HG02973 (cell line): ENCODE results near the gene TMPRSS4.

Source experiments
- ATAC-seq: cut with Tn5 transposase; IDR thresholded peaks from one replicate; pipeline ENCODE4 v1.9.1; 2021; ENCODE audit warnings: moderate library complexity; ENCODE audit not compliant: unreplicated experiment

The TMPRSS4 gene

DNA sequence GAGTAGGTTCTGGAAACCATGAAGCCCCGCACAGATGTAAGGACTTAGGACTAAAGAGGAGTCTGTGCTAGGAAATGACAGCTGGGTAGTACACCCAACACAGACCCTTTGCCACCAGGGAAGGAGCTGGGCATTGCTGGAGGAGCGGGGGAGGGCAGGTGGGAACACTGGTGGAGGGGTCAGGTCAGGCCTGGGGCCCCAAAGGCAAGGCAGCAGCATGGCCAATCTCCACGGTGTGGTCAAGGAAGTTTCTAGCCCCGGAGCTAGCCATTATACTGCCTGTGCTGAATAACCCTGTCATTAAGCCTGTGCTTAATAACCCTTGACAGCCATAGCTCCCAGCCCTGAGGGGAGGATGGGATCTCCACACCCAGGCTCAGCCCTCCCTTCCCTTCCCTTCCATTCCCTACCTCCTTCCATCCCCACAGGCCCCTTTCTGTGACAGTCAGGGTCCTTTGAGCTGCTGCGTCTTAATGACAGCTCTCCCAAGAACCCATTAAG, 2.1 kb downstream of the TMPRSS4 start:
- ATAC-seq: no peak

DNA sequence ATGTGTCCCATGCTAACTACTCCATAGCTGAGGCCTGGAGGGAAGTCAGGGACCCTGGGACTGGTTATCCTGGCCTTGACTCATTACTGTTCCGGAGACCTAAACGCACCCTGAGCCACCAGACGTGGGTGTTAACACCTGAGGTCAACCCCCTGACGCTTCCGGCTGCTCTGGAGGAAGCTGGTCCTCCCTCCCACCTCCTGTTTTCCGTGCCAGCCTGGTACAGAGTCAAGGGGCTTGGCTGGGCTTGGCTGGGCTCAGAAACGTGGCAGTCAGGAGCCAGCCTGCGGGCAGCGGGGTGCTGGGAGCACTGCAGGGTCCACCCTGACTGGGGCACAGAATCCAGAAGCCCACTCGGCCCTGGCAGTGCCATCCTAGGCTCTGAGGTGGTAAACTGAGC, 2.6 kb downstream of the TMPRSS4 start:
- no peak for ATAC-seq

DNA sequence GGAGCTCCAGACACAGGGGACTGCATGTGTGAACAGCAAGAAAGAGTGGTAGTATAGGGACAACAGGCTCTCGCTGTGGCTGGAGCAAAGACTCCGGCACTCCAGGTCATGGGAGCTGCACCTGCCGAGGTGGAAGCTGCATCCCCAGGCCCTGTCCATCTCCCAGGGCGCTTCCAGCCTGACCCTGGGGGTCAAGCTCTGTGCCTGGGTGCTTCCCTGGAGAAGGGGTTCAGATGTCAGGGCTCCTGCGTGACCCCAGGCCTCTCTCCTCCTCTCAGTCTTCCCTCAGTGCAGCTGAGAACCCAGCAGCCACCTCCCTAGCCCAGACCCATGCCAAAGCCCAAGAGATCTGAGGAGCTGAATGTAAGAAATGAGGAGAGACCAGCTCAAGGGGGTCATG, 3.4 kb downstream of the TMPRSS4 start:
- ATAC-seq: no peak

DNA sequence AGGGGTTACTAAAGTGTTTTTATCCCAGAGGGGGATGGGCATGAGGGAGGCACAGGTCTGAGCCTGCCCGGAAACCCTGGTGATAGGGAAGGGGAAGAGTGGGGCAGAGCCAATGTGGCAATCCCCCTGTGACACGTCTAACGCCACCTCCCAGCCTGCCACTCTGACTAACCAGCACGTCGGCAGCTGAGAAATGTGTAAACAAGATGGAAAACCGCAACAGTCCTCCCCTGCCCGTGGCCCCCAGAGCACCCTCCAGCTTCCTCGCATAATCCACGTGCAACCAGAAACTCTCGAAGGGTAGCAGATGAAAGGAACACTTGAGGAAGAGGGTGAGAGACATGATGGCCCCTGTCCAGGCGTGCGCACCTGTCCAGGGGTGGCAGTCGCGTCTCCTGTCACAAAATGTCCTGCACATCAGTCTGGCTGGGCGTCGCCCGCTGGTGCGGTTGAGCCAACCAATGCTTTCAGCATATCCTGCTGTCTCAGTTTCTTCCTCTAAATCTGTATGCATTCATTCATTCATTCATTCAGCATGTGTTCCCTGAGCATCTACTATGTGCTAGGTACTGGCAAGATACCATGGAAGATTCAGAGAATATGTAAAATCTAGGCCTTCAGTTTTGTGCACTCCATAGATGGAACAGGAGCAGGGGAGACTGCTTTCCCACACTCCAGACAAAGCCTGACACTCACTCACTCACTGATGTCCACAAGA, 4.5 kb downstream of the TMPRSS4 start:
- no peak for ATAC-seq

DNA sequence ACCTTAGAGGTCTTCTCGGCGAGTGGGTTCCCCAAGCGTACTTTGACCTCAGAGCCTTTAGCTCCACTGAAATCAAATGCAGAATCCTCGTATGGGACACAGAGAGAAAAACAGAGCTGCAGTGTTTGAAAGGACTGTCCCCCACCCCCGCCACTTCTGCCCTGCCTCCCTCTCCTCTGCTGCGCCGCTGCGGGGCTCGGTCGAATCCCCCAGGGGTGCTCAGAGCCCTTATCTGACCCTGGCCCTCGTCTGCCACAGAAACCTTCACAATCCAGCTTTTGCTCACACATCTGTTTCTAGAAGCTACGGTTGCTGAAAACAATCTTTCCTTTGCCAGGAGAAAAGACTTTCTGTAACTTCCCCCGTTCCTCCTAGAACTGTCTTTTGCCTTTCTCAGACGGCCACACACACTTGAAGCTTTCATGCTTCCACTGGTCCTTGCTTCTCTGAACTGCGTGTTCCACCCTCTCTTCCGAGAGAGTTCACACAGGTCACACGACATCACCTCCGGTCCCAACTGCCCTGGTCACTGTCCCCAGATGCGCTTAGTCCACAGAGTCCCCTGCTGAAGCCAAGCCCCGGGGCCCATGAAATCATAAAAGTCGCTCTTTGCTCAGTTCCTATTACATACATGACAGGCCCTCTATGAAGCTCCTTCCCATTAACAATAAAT, 6.1 kb downstream of the TMPRSS4 start:
- ATAC-seq: no peak

DNA sequence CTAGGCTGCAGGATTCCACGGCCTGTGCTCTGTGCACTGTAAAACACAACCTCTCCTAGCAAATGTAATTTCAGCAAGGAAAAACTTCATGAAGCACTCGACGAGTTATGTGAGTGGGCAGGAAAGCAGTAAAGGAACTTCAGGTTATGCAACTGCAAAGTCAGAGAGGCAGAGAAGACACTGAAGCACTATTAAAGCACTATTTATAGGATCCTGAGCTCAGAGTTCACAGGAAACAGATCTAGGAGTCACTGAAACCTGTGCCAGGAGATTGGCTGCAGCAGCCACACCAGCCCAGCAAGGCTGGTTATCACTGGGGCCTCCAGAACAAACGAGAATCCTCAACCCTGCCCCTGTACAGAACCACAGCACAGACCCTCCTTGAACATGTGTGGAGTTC, 7.4 kb downstream of the TMPRSS4 start:
- no peak for ATAC-seq

DNA sequence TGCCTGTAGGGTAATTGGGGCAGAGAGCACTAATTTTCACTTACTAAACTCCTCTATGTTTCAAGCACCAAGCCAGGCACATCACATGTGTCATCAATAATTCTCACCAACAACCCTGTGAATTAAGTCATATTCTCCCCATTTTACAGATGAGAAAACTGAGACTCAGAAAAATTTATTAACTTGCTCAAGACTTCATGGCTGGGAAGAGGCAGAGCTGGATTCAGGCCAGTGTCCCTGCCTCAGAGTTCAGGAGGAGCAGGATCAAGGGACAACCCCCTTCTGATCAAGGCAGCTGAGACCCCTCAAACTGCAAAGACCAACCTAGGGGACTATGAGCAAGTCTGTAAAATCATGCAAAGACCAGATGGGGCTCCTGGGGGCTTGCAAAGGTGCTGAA, 7.8 kb downstream of the TMPRSS4 start:
- ATAC-seq: no peak

DNA sequence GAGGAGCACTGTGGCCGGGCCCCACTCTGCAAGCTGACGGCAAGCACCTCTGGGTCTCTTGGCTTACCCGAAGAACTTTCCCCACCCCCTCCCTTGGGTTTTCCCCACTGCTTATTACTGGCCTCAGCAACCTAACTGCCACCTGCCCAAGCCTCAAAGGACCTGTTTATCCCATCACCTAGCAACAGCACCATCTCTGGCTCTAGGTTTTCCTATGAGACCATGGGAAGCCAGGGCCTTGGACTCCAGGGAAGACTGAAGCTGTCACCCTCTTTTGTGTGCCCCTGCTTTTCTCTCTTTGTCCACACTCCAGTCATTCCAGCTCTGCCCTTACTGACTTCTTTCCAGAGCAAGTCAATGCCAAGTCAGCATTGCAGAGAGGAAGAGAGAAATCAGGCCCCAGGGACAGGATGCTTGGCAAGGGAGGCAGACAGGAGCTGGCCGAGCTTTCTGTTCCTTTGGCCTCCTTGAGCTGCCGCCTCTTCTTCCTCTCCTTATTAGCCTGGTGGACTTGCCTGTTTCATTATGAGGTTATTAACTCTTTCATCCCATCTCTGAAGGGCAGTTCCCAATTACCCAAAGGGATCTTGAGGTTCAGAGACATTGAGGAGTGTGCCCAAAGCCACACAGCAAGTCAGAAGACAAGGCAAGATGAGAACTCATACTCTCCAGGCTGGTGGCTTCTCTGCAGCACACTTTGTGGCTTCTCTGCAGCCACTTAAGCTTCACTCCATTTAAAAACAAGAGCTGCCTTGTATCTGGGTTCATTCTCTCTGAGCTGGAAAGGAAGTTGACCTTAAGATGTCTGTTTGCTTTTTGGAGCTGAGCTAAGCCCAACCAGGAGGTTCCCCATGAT, 10.3 kb downstream of the TMPRSS4 start, which contains the start of gene SMIM35:
Gene SMIM35 (minus strand): TSS at position 51 of the 856 bp plus-strand sequence. CDS start 206 bp downstream, outside the sequence.
- ATAC-seq: no peak

DNA sequence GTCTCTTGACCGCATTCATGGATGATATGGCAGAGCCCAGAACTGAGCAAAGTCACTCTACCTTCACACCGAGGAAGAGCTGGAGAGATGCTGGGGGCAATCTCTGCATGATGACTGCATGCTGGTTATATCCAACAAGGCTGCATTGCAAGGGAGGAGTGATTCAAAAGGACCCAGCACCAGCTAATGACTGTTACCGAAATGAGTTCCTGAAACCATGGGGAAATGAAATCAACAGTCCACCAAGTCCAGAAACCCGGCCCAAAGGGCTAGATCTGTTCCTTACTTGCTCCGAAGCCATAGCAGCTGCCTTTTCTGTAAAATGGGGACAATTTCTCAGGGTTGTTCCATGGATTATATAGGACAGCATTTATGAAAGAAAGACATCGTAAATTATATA, 11.1 kb downstream of the TMPRSS4 start:
- no peak for ATAC-seq

DNA sequence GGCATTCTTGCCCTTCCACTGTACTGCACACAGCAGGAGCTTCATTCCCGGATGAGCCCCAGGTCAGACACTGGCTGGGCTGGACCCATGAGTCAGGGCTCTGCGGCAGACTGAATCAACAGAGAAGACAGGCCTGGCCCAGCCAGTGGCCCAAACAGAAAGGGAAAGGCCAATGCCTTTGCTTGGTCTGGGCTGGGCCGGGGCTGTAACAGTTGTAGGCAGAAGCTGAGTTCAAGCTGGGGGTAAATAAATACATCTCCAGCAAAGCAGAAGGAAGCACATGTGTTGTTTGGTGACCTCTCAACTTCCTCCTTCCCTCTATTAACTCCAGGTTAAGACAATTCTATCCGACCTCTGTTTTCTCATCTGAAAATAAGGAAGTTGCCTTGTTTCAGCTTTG, 11.7 kb downstream of the TMPRSS4 start:
- ATAC-seq: no peak

DNA sequence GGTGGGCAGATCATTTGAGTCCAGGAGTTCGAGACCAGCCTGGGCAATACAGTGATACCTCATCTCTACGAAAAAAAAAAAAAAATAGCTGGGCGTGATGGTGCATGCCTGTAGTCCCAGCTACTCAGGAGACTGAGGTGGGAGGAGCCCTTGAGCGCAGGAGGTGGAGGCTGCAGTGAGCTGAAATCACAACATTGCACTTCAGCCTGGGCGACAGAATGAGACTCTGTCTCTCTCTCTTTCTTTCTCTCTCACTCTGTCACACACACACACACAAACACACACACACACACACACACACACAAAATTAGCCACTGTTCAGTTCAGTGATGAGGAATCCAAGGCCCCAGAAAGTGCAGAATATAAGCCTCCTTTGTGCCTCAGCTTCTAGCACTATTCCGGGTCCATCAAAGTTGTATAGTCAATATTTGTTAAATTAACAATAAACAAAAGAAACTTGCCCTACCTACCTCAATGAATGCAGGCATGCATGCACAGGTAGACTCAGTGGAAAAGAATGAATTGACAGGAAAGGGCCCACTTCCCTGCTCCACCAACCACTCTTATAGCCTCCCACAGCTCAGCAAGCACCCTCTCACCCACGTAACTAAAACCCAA, 13.8 kb downstream of the TMPRSS4 start:
- no peak for ATAC-seq

DNA sequence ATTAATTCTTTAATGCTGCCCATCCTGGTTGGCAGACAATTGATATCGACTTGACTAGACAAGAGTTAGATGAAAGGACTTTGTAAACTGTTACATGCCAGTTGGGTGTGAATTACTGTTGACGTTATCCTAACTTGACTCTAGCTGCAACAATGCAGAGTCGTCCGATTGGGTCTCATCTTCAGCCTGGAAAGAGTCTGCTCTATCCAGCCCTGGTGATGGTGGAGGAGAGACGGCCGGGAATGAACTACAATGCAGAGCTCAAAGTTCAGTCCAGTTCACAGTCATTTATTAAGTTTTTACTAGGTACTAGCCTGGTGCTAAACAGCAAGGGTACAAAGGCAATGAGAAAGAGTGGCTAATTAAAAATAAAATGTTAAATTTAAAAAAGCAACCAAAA, 14.8 kb downstream of the TMPRSS4 start:
- no peak for ATAC-seq

DNA sequence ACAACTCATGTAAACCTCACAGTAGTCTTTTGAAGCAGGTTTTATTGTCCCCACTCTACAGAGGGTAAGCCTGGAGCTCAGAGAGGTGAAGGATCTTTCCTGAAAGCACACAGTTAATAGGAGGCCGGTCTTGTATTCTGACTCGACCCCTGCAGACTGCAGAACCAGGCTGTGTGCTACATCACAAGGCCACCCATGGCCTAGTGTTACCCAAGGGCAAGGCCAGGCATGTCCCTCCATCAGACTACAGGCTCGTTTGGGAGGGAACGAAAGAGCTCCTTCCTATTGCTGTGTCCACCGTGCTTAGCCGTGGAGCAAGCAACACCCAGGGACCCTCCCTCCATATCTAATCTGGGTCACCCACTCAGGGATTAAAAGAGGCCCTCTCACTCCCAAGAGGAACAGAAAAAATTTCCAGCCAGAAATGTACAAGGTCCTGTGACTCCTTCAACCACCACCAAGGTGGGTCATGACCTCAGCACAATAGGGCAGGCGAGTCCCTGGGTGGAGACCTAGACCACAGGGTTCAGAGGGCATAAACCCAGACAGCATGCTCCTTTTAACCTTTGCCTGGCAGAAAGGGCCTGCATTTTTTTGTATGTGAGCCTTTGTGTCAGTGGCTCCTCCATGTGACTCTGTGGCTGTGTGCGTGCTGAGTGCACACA, 16.2 kb downstream of the TMPRSS4 start:
- ATAC-seq: no peak

DNA sequence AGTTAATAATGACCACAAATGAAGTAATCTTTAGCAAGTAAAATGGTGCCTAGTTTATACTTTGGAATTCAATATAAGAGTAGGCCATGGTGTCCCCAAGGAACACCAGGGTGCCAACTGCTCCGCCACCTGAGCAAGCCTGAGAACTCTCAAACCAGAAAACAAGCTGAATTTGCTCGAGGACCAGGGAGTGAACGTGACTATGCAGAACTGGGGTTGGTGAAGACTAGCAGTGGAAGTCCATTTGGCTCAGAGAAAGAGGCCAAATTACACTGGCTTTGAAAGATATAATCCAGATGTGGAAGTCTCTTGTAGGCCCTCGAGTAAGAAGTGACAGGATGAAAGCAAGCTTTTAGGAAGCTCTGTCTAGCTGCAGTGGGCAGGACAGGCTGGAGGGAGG, 18.6 kb downstream of the TMPRSS4 start:
- no peak for ATAC-seq

DNA sequence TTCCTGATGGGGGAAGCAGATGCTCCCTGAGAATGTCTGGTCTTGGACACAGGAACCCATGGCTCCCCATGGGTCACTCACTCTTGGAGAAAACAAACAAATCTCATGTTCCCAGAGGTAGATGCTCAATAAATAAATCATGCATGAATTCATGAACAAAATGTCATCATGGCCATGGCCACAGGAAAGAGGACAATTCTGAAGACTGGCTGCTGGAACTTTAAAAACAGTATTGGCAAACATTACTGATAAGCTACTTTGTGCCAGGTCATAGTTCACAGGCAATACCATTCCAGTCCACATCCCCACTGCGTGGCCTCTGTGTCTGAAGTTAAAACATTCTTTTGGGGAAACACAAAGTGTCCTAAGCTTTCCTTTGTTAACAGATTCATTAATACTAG, 19.1 kb downstream of the TMPRSS4 start:
- no peak for ATAC-seq

DNA sequence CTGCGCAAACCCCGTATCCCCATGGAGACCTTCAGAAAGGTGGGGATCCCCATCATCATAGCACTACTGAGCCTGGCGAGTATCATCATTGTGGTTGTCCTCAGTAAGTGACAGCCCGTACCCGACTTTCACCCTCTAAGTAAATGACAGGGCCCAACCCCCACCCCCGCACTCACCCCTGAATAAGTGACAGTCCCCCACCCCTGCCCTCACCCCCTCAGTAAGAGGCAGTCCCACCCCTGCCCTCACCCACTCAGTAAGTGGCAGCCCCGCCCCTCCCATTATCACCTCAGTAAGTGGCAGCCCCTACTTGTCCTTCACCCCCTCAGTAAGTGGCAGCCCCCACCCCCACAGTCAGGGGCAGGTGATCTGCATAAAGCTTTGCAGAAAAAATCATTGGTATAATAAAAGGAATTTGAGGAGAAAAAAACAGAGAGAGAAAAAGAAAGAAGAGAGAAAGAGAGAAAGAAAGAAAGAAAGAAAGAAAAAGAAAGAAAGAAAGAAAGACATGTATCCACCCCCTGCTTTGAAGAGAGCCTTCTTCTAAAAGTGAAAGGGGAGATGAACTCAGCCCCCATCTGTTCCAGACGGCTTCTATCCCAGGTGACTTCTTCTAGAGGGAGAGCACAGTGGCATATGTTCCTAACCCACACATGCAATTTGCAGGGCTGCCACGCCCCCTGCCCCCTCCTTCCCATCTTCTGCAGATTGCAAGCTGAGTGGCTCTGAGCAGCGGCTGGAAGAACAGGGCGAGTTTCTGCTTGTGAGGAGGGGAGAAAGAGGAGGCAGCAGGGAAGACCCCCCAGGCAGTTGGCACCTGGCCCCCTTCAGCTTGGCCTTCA, 22.3 kb downstream of the TMPRSS4 start:
- no peak for ATAC-seq

DNA sequence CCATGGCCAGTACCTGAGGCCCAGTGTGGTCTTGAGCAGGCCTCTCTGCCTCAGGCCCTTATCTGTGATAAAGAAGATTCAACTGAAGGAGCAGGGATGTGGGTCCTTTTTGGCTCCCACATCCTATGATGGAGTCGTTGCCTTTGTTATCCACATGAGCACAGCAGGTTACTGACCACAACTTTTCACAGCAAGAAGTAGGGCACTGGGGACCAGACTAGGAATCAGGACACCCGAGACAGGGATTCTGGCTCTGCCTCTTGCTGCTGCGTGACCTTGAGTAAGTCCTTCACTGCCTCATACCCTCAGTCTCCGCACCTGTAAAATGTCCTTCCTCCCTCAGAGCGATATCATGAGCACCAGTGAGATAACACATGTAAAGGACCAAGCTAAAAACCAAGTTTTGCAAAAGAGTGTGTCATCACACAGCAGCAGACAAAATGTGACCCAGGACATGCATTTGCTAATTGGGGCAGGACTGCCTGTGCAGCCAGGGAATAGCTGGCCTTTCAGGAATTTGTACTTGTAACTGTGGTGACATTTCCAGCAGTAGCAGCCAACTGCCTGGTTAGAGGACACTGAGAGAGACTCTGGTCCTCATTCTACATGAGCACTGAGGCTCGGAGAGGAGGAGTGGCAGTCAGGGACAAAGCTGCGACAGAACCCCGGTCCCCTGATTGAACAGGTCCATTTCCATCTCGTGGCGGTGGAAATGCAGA, 23.1 kb downstream of the TMPRSS4 start:
- ATAC-seq: no peak

DNA sequence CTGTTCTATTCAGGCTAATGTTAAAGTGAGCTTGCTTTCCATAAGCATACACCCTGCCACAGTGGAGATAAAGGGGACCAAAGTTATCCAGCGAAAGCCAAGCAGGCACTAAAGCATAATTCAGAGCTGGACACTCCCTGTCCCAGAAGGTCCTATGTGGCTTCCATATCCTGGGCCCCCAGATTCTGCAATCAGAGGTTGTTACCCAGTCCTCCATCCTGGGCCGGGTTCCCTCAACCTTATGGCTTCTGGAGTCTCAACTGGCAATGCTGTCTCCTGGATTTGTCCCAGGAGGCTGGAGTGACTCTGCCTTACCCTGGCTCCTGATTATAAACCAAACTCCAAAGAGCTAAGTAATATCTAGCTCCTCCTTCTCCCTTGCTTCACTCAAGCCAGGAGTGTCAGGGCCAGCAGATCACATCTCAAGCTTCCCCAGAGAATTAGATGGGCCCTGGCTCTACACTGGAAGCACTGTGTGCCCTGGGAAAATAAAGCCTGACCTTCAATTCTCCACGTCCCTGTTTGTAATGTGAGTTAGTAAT, 23.9 kb downstream of the TMPRSS4 start:
- ATAC-seq: no peak
